GM21360 (cell line): ENCODE data around the gene ANKMY2.
"Not testable (repeated sequence)": the region's sequence is repeated elsewhere in the genome, so short reads cannot be mapped to it uniquely, and the experiment has no call there.

Source experiments
- ATAC-seq: cut with Tn5 transposase; IDR thresholded peaks from one replicate; pipeline ENCODE4 v1.9.1; 2021; ENCODE audit warnings: mild to moderate bottlenecking, moderate library complexity; ENCODE audit not compliant: unreplicated experiment

Gene ANKMY2

DNA sequence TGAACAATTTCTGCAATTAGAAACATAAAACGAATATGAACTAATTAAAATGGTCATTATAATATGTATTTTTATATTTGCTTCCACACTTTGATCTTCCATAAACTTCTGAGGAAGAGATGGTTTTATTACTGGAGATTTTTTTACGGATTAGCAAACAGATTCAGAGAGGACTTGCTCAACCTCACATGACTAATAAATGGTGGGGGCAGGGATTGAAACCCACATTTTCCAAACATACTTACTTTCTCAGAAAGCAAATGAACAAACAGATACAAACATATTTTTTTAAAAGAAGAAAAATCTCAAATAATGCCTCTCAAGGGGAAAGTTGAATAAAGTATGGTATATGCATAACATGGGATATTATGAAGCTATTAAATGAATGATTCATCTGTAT lies 18.3 kb downstream of the ANKMY2 start:
- ATAC-seq = no peak

GRCh38 chr7:16626388-16626787 lies 19.2 kb downstream of the ANKMY2 start:
- no peak for ATAC-seq

GRCh38 chr7:16619979-16620408 lies 25.6 kb downstream of the ANKMY2 start:
- peak; percentile 97 for ATAC-seq

GRCh38 chr7:16616542-16616941 lies 29.0 kb downstream of the ANKMY2 start:
- ATAC-seq = no peak

- no peak for ATAC-seq
These were observed 29.4 kb downstream of the ANKMY2 start for GRCh38 chr7:16616122-16616521.

DNA sequence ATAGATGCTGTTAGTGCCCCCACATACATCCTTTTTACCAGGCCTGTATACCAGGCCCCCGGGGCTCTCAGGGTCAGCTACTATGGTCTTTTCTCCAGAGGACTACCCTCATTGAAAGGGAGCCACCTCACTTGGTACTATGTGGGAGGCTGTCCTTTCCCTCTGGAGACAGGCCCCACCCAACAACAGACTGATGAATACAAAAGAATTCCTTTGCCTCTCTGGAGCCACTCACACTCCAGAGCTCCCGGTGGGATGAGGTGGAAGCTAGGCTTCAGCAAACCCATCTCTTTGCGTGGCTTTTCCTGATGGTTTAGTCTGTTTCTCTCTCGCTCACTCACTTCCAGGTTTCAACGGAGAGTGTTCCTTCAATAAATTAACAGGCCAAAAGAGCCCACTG lies 30.3 kb downstream of the ANKMY2 start:
- ATAC-seq = no peak

DNA sequence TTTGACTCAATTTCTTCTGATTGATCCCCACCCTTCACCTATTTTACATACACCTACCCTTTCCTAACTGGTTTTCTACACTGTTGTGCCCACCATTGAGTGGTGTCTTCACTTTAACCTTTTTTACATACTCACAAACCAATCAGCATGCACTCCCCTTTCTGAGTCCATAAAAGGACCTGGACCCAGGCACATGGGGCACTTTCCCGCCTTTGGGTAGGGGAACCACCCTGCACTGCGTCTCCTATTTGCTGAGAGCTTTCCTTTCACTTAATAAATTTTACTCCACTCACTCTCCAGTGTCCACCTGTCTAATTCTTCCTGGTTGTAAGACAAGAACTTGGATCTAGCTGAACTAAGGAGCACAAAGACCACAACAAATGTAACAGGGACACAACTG lies 33.8 kb downstream of the ANKMY2 start:
- no peak for ATAC-seq

DNA sequence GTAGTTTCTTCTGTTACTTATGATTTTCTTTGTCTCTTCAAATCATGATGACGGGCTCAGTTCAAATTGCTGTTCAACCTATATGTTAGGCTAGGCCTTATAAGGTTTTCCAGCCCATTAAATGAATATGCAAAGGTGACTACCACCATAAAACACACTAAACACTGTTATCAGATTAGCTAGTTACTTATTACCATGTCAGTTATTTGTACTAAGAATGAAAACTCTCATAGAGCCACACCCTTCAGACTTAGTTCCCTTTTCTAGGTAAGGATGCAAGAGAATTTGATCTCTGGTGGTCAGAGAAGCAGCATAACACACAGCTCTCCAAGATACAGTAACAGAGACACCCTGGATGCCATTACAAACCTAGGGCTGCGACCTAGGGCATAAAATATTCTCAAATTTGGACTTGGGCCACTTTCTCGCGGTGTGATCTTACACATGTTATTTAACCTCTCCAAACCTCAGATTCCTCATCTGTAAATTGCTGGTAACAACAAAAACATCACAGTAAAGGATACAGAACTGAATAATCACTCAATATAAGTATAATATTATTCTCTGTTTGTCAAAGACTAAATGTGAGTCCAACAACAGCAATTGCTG lies 35.6 kb downstream of the ANKMY2 start:
- ATAC-seq = no peak

GRCh38 chr7:16606704-16607103 lies 38.9 kb downstream of the ANKMY2 start:
- no peak for ATAC-seq

- ATAC-seq = no peak
These were observed 41.5 kb downstream of the ANKMY2 start for GRCh38 chr7:16604054-16604453.

GRCh38 chr7:16603633-16604032 lies 41.9 kb downstream of the ANKMY2 start:
- no peak for ATAC-seq

DNA sequence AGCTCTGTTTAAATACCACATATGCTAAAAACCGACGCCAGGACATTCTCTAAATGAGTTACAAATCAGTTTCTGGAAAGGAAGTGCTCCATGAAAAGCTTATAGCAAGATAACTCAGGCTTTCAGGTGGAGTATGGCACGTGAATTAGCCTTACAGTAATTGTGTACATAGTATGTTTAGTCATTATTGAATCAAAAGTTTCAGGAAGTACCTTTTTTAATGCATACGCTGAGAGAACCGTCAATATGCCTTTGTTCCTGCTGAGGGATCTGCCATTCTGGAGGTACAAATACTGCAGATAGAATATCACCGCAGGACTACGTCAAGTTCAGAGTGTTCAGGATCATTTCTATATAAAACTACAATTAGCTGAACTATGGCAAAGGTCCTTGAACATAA lies 45.7 kb downstream of the ANKMY2 start:
- no peak for ATAC-seq

DNA sequence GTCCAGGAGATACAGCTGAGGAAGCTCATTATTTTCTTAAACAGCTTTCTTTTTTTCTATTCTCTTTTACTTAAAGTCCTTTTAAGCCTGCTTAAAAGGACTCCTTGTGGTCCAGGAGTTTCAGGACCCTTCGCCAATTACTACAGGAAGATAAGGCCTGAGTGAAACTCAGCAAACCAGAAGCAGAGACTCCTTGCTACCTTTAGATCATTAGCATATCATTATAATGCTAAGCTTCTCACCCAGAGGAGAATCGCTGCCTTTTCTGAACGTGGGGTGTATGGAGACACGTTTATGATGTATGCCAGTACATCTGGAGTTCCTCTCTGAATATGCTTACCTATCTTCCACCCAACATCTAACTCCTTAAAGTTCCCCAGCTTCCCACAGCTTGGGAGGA lies 47.5 kb downstream of the ANKMY2 start:
- ATAC-seq = no peak

DNA sequence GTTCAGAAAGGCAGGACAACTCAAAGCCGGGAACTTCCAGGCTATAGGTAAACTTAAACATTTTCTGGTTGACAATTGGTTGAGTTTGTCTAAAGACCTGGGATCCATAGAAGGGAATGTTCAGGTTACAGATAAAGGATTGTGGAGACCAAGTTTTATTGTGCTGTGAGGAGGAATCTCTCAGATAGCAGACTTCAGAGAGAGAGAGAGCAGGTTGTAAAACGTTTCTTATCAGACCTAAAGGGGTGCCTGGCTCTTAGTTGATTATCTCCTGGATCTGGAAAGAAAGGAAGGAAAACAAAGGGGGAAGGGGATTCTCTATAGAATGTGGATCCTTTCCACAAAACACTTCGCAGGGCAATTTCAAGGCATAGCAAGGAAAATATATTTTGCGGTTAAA lies 50.0 kb downstream of the ANKMY2 start:
- not testable (repeated sequence) for ATAC-seq

DNA sequence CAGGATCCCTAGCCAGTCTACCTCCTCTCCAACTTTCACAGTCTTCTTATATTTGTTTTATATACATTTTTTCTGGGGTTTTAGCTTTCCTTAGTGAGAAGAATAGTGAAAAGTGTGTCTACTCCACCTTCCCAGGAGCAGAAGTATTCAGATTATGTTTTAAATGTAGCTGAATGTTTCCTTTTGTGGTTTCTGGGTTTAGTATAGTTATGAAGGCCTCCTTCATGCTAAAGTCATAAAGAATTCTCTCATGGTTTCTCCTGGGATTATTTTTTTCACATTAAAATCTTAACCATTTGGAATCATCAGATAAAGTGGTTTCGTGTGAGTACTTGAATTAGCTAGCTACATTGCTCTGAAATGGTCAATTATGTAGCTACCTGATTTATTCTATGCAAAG lies 50.9 kb downstream of the ANKMY2 start:
- ATAC-seq = no peak

- no peak for ATAC-seq
These were observed 51.5 kb downstream of the ANKMY2 start for GRCh38 chr7:16594061-16594460.

DNA sequence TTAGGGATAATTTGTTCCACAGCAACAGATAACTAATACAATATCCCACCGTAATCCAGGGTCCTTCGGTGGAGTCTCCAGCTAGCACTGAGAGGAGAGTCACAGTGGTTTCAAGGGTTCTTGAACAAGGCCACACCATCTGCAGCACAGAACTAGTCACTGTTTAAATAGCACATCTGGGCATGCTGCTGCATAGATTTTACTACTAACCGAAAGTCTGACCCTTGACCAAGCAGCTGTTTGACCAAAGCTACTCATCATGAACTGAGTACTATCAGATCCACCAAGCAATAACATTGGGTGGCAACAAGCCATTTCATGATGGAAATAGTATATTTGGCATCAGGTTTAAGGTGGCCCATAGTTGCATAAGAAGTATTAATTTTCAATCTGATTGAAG lies 53.2 kb downstream of the ANKMY2 start:
- no peak for ATAC-seq

DNA sequence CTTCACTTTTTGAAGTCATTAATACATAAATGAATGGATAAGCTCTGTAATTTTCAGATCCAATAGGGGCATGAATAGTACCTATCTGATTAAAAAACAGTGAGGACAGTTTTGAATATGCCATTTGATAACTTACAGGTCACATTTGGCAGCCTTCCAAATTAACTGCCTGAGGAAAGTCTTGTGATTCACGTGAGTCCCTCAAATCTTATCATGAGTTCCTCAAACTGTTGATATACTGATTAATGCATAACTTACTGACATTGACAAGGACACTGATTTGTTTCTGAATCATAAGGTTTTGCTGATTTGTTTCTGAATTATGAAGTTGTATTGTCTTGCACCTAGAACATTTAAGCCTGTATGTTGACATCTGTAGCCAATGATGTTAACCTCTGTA lies 55.1 kb downstream of the ANKMY2 start:
- ATAC-seq = no peak

- no peak for ATAC-seq
These were observed 55.7 kb downstream of the ANKMY2 start for GRCh38 chr7:16589881-16590280.

DNA sequence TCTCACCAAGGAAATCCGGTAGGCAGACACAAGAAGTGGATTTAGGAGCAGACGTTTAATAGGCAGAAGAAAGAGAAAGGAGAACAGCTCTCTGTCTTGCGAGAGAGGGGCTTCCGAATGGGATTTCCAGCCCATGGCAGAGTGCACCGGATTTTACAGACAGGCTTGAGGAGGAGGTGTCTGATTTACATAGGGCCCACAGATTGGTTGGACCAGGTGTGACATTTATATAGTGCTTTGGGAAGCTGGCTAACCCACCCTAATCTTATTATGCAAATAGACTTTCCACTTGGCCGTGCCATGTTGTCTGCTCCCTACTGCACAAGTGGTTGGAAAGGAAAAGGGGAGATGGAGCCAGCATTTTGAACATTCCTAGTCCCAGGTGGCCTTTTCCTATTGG lies 57.8 kb downstream of the ANKMY2 start:
- ATAC-seq = no peak

GRCh38 chr7:16587129-16587528 lies 58.4 kb downstream of the ANKMY2 start:
- ATAC-seq = no peak

- no peak for ATAC-seq
These were observed 59.3 kb downstream of the ANKMY2 start for GRCh38 chr7:16586081-16586874.

- no peak for ATAC-seq
These were observed 60.0 kb downstream of the ANKMY2 start for GRCh38 chr7:16585540-16585939.
